Activated CD4-positive, alpha-beta T cell treated with anti-CD3 and anti-CD28 coated beads, Interleukin-2, amount 10 ng/mL, durations not matched to agents 7 days and 5 days (primary cell): ENCODE measurements around the gene CXCL10. TPM values are rescaled to one million over a fixed set of nuclear protein-coding genes. Genes with fewer than 3 reads are reported as not detected.
"Not testable (repeated sequence)": the region's sequence is repeated elsewhere in the genome, so short reads cannot be mapped to it uniquely, and the experiment has no call there.

ENCODE experiments used
- CTCF ChIA-PET: fragments of 350-600 bp; sonication (Branson Sonifier 250); formaldehyde crosslinking; loops from one replicate; lab custom pipeline; 2021; ENCODE audit warnings: antibody characterized with exemption; lab: Charles Lee
- POLR2A ChIA-PET: fragments of 350-600 bp; sonication (Branson Sonifier 250); formaldehyde crosslinking; loops from one replicate; lab custom pipeline; 2021; ENCODE audit warnings: antibody characterized with exemption; lab: Charles Lee
- DNase-seq: peaks from one replicate; pipeline ENCODE4 v3.0.0-alpha.2; 2020
- H3K27ac Mint-ChIP-seq: one replicate; pipeline ENCODE4 v1.8.0; 2021; ENCODE audit warnings: mild to moderate bottlenecking, moderate library complexity, mixed read lengths
- H3K27me3 Mint-ChIP-seq: one replicate; pipeline ENCODE4 v1.8.0; 2021; ENCODE audit warnings: mixed read lengths
- H3K36me3 Mint-ChIP-seq: one replicate; pipeline ENCODE4 v1.8.0; 2021; ENCODE audit warnings: low read depth, mixed read lengths
- H3K4me1 Mint-ChIP-seq: one replicate; pipeline ENCODE4 v1.8.0; 2021; ENCODE audit warnings: mixed read lengths
- H3K4me3 Mint-ChIP-seq: one replicate; pipeline ENCODE4 v1.8.0; 2021; ENCODE audit warnings: mild to moderate bottlenecking, moderate library complexity, mixed read lengths
- H3K9me3 Mint-ChIP-seq: one replicate; pipeline ENCODE4 v1.8.0; 2021; ENCODE audit warnings: mixed read lengths
- total RNA-seq, 2 experiments: library from RNA; stranded (reverse); gene quantifications; one replicate each; pipeline ENCODE4 v1.2.3, GENCODE V29; 2021

CXCL10 gene
- total RNA-seq, 2 experiments from 2014 or later, result 0.27 to 0.40 TPM

DNA sequence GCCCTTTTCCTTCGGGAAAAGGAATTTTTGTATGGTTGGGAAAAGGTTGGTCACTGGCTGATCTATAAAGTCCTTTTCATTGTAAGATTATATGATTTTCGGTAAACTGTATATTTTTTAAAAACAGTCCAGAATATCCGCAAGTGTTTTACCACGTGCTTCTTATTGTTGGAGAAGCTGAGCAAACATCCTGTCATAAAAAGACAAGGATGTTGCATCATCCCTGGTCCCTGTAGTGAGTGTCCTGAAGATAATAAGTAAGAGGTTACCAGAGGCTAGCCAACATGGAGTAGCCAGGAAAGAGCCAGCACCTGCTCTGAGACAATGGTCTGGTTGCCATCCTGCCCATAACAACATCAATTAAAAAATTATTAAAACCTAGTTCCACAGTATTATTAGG is 21.1 kb downstream of the CXCL10 start:
- ChIA-PET CTCF (interaction anchor here (1.1 to 1.6 kb wide), 2 partner anchors 11 to 60 kb away, joined by 4 to 6 read pairs; no protein-coding TSS in a partner anchor), POLR2A (no interaction called here)
- no peak overlapping the region for H3K27ac Mint-ChIP-seq
- H3K4me3 Mint-ChIP-seq, result no peak overlapping the region
- DNase-seq, result no peak
- peaks cover 4% of the 10 kb centered on the region for H3K27me3 Mint-ChIP-seq
- H3K9me3 Mint-ChIP-seq, result no peaks in the 10 kb centered on the region
- H3K36me3 Mint-ChIP-seq, result no peaks in the 10 kb centered on the region
- H3K4me1 Mint-ChIP-seq, result peaks cover 8% of the 10 kb centered on the region

DNA sequence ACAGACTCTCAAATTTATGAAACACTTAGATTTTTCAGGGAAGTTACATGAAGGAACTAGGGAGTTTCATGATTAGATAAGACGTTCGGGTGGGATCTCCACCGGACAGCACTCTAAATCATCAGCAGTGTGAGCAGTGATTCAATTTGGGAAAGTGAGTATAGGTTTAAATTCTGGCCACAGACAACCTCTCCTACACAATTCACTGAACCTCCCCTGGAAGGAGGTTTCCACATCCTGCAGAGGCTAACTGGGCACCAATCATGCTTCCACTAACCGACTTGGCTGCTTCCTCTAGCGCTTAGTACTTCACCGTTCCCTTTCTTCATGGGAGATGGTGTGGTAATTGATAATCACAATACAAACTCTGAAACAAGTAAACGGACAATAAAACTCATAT is 21.6 kb downstream of the CXCL10 start:
- H3K4me3 Mint-ChIP-seq, result no peak overlapping the region
- H3K9me3 Mint-ChIP-seq, result no peaks in the 10 kb centered on the region
- H3K36me3 Mint-ChIP-seq, result no peaks in the 10 kb centered on the region
- DNase-seq, result no peak
- CTCF ChIA-PET, result no interaction called here
- peaks cover 4% of the 10 kb centered on the region for H3K27me3 Mint-ChIP-seq
- no peak overlapping the region for H3K27ac Mint-ChIP-seq
- POLR2A ChIA-PET, result no interaction called here
- peaks cover 8% of the 10 kb centered on the region for H3K4me1 Mint-ChIP-seq

DNA sequence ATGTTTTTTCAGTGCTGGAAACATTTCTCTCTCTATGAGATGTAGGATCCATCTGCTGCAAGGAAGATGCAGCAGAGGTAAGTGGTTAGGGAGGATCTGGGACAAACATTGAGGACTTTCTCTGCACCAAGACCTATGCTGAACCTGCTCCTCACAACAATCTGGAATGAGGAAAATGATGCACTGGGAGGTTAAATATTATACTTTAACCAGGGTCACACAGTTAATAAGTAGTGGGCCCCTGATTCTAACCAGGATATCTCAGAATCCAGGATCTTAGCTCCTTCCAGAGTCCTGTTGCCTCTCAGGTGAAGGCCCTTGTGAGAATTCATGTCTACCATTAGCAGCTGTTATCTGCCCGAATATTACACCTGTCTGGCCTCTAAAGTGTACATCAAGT is 23.0 kb downstream of the CXCL10 start:
- H3K27me3 Mint-ChIP-seq, result peaks cover 4% of the 10 kb centered on the region
- no peak overlapping the region for H3K27ac Mint-ChIP-seq
- H3K36me3 Mint-ChIP-seq, result no peaks in the 10 kb centered on the region
- CTCF ChIA-PET, result interaction anchor here (0.9 kb wide), 1 partner anchor 54 kb away, joined by 3 read pairs; no protein-coding TSS in a partner anchor
- no peaks in the 10 kb centered on the region for H3K9me3 Mint-ChIP-seq
- POLR2A ChIA-PET, result no interaction called here
- no peak overlapping the region for H3K4me3 Mint-ChIP-seq
- H3K4me1 Mint-ChIP-seq, result peaks cover 12% of the 10 kb centered on the region
- DNase-seq, result no peak

DNA sequence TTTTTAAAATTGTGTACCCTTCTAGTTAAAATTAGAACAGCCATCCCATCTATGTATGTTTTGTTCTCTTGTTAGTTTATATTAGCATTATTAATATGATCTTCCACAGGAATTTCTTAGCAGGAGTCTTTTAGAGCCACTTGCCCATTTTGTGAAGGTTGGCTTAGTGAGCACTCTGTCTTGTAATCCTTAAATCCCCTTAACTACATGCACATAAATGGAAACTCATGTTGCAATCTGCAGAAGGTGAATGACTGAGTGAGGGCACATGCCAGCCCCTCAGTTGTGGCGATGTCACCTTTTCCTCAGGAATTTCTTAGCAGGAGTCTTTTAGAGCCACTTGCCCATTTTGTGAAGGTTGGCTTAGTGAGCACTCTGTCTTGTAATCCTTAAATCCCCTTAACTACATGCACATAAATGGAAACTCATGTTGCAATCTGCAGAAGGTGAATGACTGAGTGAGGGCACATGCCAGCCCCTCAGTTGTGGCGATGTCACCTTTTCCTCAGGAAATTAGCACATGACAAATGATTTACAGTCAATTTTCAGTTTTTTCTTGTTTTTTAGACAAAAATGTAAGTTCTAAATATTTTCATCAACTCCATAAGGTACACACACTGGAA is 24.7 kb downstream of the CXCL10 start:
- H3K36me3 Mint-ChIP-seq, H3K9me3 Mint-ChIP-seq, H3K27me3 Mint-ChIP-seq, H3K27ac Mint-ChIP-seq, DNase-seq, CTCF ChIA-PET, POLR2A ChIA-PET, H3K4me3 Mint-ChIP-seq: not testable (repeated sequence)
- peaks cover 12% of the 10 kb centered on the region for H3K4me1 Mint-ChIP-seq

DNA sequence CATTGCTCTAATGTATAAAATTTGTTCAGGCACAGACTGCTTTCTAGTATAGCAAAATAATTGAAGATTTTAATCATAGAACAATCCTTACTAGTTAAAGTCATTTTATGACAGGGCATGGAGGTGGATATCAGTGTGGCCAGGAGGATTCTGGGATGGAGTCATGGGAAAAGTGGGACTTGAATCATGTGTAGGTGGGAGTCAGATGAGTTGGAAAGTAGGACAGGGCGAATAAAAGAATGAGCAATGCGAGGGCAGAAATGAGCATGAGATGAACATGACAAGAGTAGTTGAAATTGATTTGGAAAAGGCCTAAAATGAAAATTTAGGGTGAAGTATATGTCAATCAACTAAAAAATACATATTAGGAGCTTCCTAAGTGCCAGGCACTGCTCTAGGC is 25.4 kb downstream of the CXCL10 start:
- H3K4me1 Mint-ChIP-seq, result peaks cover 12% of the 10 kb centered on the region
- H3K36me3 Mint-ChIP-seq, result no peaks in the 10 kb centered on the region
- no peaks in the 10 kb centered on the region for H3K9me3 Mint-ChIP-seq
- H3K27me3 Mint-ChIP-seq, result no peaks in the 10 kb centered on the region
- CTCF ChIA-PET, result no interaction called here
- H3K27ac Mint-ChIP-seq, result no peak overlapping the region
- DNase-seq, result no peak
- POLR2A ChIA-PET, result no interaction called here
- no peak overlapping the region for H3K4me3 Mint-ChIP-seq

DNA sequence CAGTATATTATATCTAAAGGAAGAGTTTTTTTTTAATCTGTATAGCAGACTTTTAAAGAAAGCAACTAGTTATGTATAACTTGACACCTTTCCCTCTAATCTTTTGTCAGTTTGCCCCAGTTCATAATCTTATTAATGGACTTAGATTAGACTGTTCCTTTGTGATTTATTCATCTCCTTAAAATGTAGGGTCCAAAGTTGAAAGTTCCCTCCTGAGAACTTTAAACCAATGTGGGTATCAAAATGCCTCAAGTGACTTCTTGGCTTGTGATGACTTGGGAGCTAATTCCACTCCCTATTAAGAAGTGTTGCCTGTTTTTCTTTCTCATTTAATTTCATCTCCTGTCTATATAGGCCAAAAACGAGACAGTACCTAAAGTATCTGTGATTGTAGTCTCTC is 26.2 kb downstream of the CXCL10 start:
- ChIA-PET POLR2A (no interaction called here), CTCF (interaction anchor here (1.1 to 2.3 kb wide), 6 partner anchors 13 to 72 kb away, joined by 3 to 20 read pairs (median 9); no protein-coding TSS in a partner anchor)
- Mint-ChIP-seq H3K9me3 (no peaks in the 10 kb centered on the region), H3K4me1 (peaks cover 8% of the 10 kb centered on the region), H3K27me3 (peaks cover 2% of the 10 kb centered on the region), H3K36me3 (no peaks in the 10 kb centered on the region), H3K4me3 (no peak overlapping the region), H3K27ac (no peak overlapping the region)
- DNase-seq, result no peak

DNA sequence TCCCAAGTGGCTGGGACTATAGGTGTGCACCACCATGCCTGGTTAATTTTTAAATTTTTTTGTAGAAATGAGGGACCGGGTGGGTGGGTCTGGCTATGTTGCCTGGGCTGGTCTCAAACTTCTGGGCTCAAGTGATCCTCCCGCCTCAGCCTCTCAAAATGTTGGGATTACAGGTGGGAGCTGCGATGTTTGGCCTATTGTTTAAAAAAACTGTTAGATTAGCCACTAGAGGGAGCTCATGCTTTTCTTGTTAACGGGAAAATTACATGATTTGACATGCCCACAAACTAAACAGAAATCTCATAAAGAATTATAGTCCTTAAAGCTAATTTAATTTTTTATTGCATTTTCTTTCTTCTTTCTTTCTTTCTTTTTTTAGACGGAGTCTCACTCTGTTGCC is 27.6 kb downstream of the CXCL10 start:
- Mint-ChIP-seq H3K4me1 (peaks cover 14% of the 10 kb centered on the region), H3K27ac (no peak overlapping the region), H3K27me3 (peaks cover 2% of the 10 kb centered on the region), H3K9me3 (no peaks in the 10 kb centered on the region), H3K4me3 (no peak overlapping the region), H3K36me3 (no peaks in the 10 kb centered on the region)
- ChIA-PET POLR2A (no interaction called here), CTCF (interaction anchor here (0.7 to 2.3 kb wide), 20 partner anchors 13 to 98 kb away, joined by 3 to 20 read pairs (median 4); partner anchors contain the start of gene CXCL11)
- DNase-seq, result peak; percentile 16

DNA sequence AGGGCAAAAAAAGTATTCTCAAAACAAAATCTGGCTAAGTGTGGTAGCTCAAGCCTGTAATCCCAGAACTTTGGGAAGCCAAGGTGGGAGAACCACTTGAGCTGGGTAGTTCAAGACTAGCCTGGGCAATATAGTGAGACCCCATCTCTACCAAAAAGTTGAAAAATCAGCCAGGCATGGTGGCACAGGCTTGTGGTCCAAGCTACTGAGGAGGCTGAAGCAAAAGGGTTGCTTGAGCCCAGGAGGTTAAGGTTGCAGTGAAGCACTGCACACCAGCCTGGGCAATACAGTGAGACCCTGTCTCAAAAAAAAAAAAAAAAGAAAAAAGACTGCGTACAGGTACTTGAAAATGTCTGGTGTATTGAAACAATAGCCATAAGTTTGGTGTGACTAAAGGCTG is 30.8 kb downstream of the CXCL10 start:
- peaks cover 14% of the 10 kb centered on the region for H3K36me3 Mint-ChIP-seq
- H3K27ac Mint-ChIP-seq, result no peak overlapping the region
- peaks cover 32% of the 10 kb centered on the region for H3K4me1 Mint-ChIP-seq
- no peak overlapping the region for H3K4me3 Mint-ChIP-seq
- peaks cover 2% of the 10 kb centered on the region for H3K27me3 Mint-ChIP-seq
- no peak for DNase-seq
- no peaks in the 10 kb centered on the region for H3K9me3 Mint-ChIP-seq
- POLR2A ChIA-PET, result no interaction called here
- CTCF ChIA-PET, result interaction anchor here (0.6 to 1.1 kb wide), 5 partner anchors 52 to 271 kb away, joined by 3 read pairs; partner anchors contain the start of gene USO1

DNA sequence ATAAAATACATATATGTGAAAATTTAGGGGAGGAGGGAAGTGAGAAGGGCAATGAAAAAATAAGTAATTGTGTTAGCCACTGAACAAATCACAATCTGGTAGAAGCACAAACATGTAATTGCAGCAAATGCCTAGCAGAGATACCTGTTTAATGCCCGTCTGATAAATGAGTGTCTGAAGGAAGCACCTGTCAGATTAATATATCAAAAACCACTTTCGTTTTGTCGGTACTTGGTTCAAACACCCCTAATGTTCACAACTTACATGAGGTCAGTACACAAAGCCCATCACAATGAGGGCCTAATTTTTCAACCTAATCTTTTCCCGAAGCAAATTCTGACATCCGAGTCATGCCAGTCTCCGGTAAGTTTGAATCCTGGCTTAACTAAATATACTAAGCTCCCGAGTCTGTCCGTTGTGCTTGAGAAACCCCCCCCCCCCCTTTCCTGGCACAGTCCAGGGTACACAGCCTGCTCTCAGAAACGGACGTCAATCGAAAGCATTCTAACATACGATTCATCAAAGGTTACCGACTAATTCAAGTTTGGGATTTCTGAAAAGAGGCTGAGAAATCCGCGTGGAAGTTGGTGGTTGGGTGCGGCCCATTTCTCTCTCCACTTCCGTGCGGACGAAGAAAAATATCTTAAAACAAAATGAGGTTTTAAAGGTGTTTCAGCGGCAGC is 33.3 kb downstream of the CXCL10 start:
- DNase-seq, result no peak
- Mint-ChIP-seq H3K36me3 (peaks cover 18% of the 10 kb centered on the region), H3K4me3 (peak overlapping the region; percentile 90), H3K9me3 (no peaks in the 10 kb centered on the region), H3K27ac (peak overlapping the region; percentile 94), H3K27me3 (peaks cover 2% of the 10 kb centered on the region), H3K4me1 (peaks cover 35% of the 10 kb centered on the region)
- CTCF ChIA-PET, result interaction anchor here (0.6 to 1.2 kb wide), 3 partner anchors 22 to 159 kb away, joined by 3 to 4 read pairs (median 3); partner anchors contain the start of gene NUP54
- POLR2A ChIA-PET, result interaction anchor here (0.6 kb wide), 1 partner anchor 15 kb away, joined by 4 read pairs; no protein-coding TSS in a partner anchor

GRCh38 chr4:75985116-75985515 is 38.2 kb downstream of the CXCL10 start:
- Mint-ChIP-seq H3K27ac (no peak overlapping the region), H3K9me3 (peaks cover 5% of the 10 kb centered on the region), H3K4me3 (no peak overlapping the region), H3K27me3 (no peaks in the 10 kb centered on the region), H3K36me3 (peaks cover 41% of the 10 kb centered on the region), H3K4me1 (peaks cover 29% of the 10 kb centered on the region)
- ChIA-PET POLR2A (no interaction called here), CTCF (interaction anchor here (1.4 kb wide), 2 partner anchors 14 to 100 kb away, joined by 3 to 5 read pairs; no protein-coding TSS in a partner anchor)
- DNase-seq, result no peak

DNA sequence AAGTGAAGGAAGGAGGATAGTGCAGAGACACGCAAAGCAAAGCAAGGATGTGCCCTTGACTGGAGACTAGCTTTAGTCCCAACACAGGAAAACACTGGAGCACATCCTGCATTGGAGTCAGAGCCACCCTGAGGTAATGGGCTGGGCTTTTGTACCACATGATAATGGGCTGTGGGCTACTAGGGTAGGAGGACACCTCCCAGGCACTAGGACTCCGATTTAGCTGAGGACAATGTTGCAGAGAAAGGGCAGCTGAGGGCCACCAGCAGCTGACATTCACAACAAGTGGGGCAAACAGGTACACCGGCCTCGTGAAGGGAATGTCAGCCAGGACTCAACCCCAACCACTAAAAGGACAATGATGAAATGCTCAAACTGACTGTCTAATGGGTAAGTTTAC is 42.7 kb downstream of the CXCL10 start:
- ChIA-PET POLR2A (no interaction called here), CTCF (interaction anchor here (1.4 kb wide), 1 partner anchor 9 kb away, joined by 3 read pairs; no protein-coding TSS in a partner anchor)
- Mint-ChIP-seq H3K36me3 (peaks cover 53% of the 10 kb centered on the region), H3K27ac (peak overlapping the region; percentile 6), H3K9me3 (peaks cover 5% of the 10 kb centered on the region), H3K4me1 (no peaks in the 10 kb centered on the region), H3K4me3 (no peak overlapping the region), H3K27me3 (no peaks in the 10 kb centered on the region)
- no peak for DNase-seq

- Mint-ChIP-seq H3K4me1 (no peaks in the 10 kb centered on the region), H3K4me3 (no peak overlapping the region), H3K27ac (no peak overlapping the region), H3K27me3 (no peaks in the 10 kb centered on the region), H3K36me3 (peaks cover 65% of the 10 kb centered on the region), H3K9me3 (no peaks in the 10 kb centered on the region)
- no peak for DNase-seq
- POLR2A ChIA-PET, result no interaction called here
- CTCF ChIA-PET, result no interaction called here
Measured at GRCh38 chr4:75976177-75976576, 47.1 kb downstream of the CXCL10 start.

DNA sequence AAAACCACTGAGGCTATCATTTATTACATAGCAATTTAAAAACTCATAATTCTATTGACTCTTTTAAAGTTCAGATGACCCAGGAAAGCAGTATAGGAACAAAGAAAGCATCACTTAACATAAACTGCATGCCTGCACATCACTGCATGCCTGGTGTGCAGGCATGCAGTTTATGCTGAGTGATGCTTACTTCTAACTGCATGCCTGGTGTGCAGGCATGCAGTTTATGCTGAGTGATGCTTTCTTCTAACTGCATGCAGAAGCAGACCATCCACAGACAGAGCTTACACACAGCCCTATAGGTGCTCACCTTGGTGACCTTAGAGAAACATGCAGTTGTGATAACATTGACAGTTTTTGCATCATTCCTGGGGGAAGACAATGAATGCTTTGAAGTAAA is 49.5 kb downstream of the CXCL10 start:
- ChIA-PET POLR2A (no interaction called here), CTCF (no interaction called here)
- Mint-ChIP-seq H3K9me3 (no peaks in the 10 kb centered on the region), H3K4me3 (no peak overlapping the region), H3K27me3 (no peaks in the 10 kb centered on the region), H3K4me1 (no peaks in the 10 kb centered on the region), H3K36me3 (peaks cover 69% of the 10 kb centered on the region), H3K27ac (no peak overlapping the region)
- no peak for DNase-seq
